Measurements from ENCODE around the gene LAMA5. TPM values are rescaled to one million over a fixed set of nuclear protein-coding genes. Genes with fewer than 3 reads are reported as not detected.

The LAMA5 gene
- total RNA-seq, 2 experiments from 2014 or later = 53.3 to 162 TPM

DNA sequence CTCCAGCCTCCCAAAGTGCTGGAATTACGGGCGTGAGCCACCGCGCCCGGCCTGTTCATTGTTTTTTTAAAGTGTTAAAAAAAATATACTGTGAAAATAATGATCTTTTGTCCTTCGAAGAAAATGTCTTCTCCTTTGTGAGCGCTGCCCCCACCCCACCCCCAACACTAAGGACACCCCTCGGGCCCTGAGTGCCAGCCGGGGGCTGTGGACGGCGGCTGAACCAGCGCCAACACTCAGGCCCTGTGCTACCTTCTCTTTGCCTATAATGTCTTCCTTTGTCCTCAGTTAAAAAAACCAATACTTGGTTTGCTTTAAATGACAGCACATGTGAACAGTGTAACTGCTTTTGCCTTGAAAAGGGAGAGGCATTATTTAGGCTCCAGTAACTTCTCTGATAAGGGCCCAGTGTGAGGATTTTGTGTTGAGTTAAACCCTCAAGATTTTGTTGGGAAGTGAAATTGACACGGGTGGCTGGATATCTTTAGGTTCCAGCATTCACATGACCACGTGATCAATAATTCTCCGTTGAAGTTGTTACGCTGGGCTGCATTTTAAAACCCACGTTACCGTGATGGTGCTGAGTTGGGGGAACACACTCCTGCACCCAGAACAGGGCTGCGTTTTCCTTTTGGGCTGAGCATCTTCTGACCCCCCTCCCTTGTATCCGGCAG, 73.9 kb downstream of the LAMA5 start:
- H3K4me2 ChIP-seq (ENCODE audit: low read length) = no peak overlapping the region
- intact Hi-C loops (cut with micrococcal nuclease; ENCODE audit: unreplicated experiment) = no loop called here
- no TSS peak for BruUV-seq (replicated peaks)
- no peaks in the 10 kb centered on the region for H3K9me2 ChIP-seq (ENCODE audit: insufficient read depth, low read length)
- no peak overlapping the region for H3K27ac ChIP-seq (ENCODE audit: low read depth, low read length, poor library complexity, severe bottlenecking)
- H2AFZ ChIP-seq (ENCODE audit: low read length) = no peak overlapping the region
- no peaks in the 10 kb centered on the region; the same call in 1 of the 2 replicates for H3K36me3 ChIP-seq (ENCODE audit: insufficient read depth, low read length)
- no peak for DNase-seq (ENCODE audit: low spot score)
- H3K9me3 ChIP-seq (ENCODE audit: low read length) = no peaks in the 10 kb centered on the region
- H4K20me1 ChIP-seq (ENCODE audit: insufficient read depth, low read length) = no peaks in the 10 kb centered on the region
- ChIA-PET POLR2A (interaction anchor here (0.7 kb wide), 1 partner anchor 15 kb away, joined by 4 read pairs; no protein-coding TSS in a partner anchor), CTCF (ENCODE audit: unreplicated experiment) (no interaction called here)
- no peak for TF ChIP-seq CTCF (conservative IDR thresholded peaks at IDR 0.05; ENCODE audit: low read length)
- TF ChIP-seq EZH2phosphoT487 (IDR thresholded peaks at IDR 0.05; ENCODE audit: borderline replicate concordance, low read depth, low read length) = no peak
- no peak overlapping the region for H3K4me3 ChIP-seq (ENCODE audit: low read depth, low read length, poor library complexity, severe bottlenecking)
- H3K4me1 ChIP-seq (ENCODE audit: insufficient read depth, low read length, poor library complexity, severe bottlenecking) = peaks cover 6% of the 10 kb centered on the region
- H3K79me2 ChIP-seq (ENCODE audit: insufficient read depth, low read depth, low read length) = no peaks in the 10 kb centered on the region

DNA sequence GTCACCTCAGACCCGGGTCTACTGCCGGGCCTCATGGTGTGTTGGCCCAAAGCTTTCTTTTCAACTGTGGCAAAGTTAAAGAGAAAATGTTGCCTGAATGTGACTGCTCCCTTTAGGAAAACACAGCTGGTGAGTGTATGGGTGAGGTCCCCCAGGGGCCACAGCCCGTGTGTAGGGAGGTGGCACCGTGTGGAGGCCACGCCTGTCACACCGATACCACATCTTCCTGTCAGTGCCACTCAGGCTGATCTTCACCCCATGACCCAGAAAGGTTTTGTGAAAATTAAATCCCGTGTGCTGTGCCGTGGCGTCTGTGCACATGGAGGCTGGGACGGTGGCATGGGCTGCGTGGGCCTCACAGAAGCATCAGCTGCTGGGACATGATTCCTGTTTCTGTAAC, 75.0 kb downstream of the LAMA5 start:
- H3K27ac ChIP-seq (ENCODE audit: low read depth, low read length, poor library complexity, severe bottlenecking) = no peak overlapping the region
- no peaks in the 10 kb centered on the region; the same call in 1 of the 2 replicates for H3K36me3 ChIP-seq (ENCODE audit: insufficient read depth, low read length)
- no peak overlapping the region for H2AFZ ChIP-seq (ENCODE audit: low read length)
- TF ChIP-seq CTCF (conservative IDR thresholded peaks at IDR 0.05; ENCODE audit: low read length) (no peak), EZH2phosphoT487 (IDR thresholded peaks at IDR 0.05; ENCODE audit: borderline replicate concordance, low read depth, low read length) (no peak)
- no TSS peak for BruUV-seq (replicated peaks)
- no peak overlapping the region for H3K4me2 ChIP-seq (ENCODE audit: low read length)
- H3K79me2 ChIP-seq (ENCODE audit: insufficient read depth, low read depth, low read length) = no peaks in the 10 kb centered on the region
- POLR2A ChIA-PET = no interaction called here
- no peaks in the 10 kb centered on the region for H3K9me2 ChIP-seq (ENCODE audit: insufficient read depth, low read length)
- CTCF ChIA-PET (ENCODE audit: unreplicated experiment) = no interaction called here
- no peaks in the 10 kb centered on the region for H4K20me1 ChIP-seq (ENCODE audit: insufficient read depth, low read length)
- H3K4me3 ChIP-seq (ENCODE audit: low read depth, low read length, poor library complexity, severe bottlenecking) = no peak overlapping the region
- no peaks in the 10 kb centered on the region for H3K9me3 ChIP-seq (ENCODE audit: low read length)
- no peak for DNase-seq (ENCODE audit: low spot score)
- peaks cover 6% of the 10 kb centered on the region for H3K4me1 ChIP-seq (ENCODE audit: insufficient read depth, low read length, poor library complexity, severe bottlenecking)
- intact Hi-C loops (cut with micrococcal nuclease; ENCODE audit: unreplicated experiment) = no loop called here

DNA sequence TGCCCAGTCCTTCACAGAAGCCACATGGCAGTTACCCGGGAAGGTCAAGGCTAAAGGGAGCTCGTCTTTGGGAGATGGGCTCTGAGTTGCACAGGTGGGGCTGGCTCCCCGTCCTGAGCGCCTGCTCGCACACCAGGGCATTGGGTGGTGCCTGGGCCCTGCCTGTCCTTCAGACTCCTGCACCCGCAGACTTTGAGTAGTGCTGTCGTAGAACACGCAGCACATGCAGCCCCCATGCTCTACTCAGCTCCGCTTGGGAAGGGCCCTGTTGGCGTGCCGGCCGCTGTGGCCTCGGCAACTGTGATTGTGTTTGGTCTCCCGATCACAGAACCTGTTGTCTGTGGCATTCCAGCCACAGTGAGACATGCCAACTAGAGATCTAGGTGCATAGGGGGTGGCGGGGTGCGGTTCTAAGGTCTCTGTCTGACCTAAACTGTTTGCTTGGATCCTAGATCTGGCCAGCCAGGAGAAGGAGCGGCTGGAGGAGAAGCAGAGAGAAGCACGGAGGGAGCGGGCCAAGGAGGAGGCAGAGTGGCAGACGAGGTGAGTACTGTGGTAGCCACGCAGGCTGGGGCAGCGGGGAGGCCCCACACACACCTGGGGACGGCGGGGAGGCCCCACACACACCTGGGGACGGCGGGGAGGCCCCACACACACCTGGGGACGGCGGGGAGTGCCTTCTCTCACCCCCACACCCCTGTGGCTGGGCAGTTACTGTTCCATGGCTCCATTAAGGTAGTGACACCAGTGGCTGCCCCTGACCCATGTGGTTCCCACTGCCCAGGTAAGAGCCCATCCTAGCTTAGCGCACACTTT, 75.7 kb downstream of the LAMA5 start:
- no peaks in the 10 kb centered on the region for H3K79me2 ChIP-seq (ENCODE audit: insufficient read depth, low read depth, low read length)
- H3K27ac ChIP-seq (ENCODE audit: low read depth, low read length, poor library complexity, severe bottlenecking) = no peak overlapping the region
- H3K36me3 ChIP-seq (ENCODE audit: insufficient read depth, low read length) = no peaks in the 10 kb centered on the region; the same call in 1 of the 2 replicates
- no peak overlapping the region for H2AFZ ChIP-seq (ENCODE audit: low read length)
- H3K4me2 ChIP-seq (ENCODE audit: low read length) = no peak overlapping the region
- no peak overlapping the region for H3K4me3 ChIP-seq (ENCODE audit: low read depth, low read length, poor library complexity, severe bottlenecking)
- intact Hi-C loops (cut with micrococcal nuclease; ENCODE audit: unreplicated experiment) = no loop called here
- ChIA-PET POLR2A (no interaction called here), CTCF (ENCODE audit: unreplicated experiment) (no interaction called here)
- no peaks in the 10 kb centered on the region for H3K9me2 ChIP-seq (ENCODE audit: insufficient read depth, low read length)
- no peaks in the 10 kb centered on the region for H3K9me3 ChIP-seq (ENCODE audit: low read length)
- peaks cover 3% of the 10 kb centered on the region for H3K4me1 ChIP-seq (ENCODE audit: insufficient read depth, low read length, poor library complexity, severe bottlenecking)
- no peaks in the 10 kb centered on the region for H4K20me1 ChIP-seq (ENCODE audit: insufficient read depth, low read length)
- TF ChIP-seq CTCF (conservative IDR thresholded peaks at IDR 0.05; ENCODE audit: low read length) = no peak
- TF ChIP-seq EZH2phosphoT487 (IDR thresholded peaks at IDR 0.05; ENCODE audit: borderline replicate concordance, low read depth, low read length) = no peak
- DNase-seq (ENCODE audit: low spot score) = no peak
- BruUV-seq (replicated peaks) = no TSS peak

Data from OCI-LY7 (cell line).